Measurements from ENCODE around the gene RNF212B. TPM values are rescaled to one million over a fixed set of nuclear protein-coding genes. Genes with fewer than 3 reads are reported as not detected.
A peak's percentile ranks its signal among the peaks of the same experiment; 100 is the strongest.

RNF212B gene
- total and polyA plus RNA-seq, 4 donors = 0.06 to 0.51 (median 0.17) TPM; not detected in 1

DNA sequence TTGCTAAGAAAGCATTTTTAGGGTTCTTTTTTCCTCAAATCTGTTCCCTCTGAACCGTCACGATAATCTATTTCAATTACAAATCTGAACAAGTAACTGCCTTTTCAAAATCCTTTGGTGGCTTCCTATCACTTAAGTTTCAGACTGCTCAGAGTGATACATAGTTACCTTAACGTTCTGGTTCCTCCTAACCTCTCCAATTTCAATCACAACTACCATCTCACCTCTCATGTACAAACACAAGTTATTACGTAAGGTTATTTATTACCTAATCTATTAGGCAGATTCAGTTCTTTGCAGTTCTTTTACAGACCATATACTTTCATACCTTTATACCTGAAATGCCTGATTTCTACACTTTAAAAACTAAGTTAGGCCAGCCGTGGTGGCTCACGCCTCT, 12.1 kb downstream of the RNF212B start:
- no peak for DNase-seq (ENCODE audit: low spot score)
- no peak overlapping the region for H3K9ac ChIP-seq (ENCODE audit: low read depth in 1 of 2, low read length in 2 of 2)
- no peaks in the 10 kb centered on the region for H3K27me3 ChIP-seq (ENCODE audit: control insufficient read depth in 4 of 4, insufficient read depth in 4 of 4, low read length in 3 of 4)
- peaks cover 1 to 27% (median 6%) of the 10 kb centered on the region in 4 donors for H3K4me1 ChIP-seq (ENCODE audit: control insufficient read depth in 4 of 4, insufficient read depth in 4 of 4, low read length in 3 of 4)
- peak in 1 of 2 donors; percentile 22 for TF ChIP-seq RXRA (IDR thresholded peaks at IDR 0.05)
- no peak for TF ChIP-seq FOXA1 (IDR thresholded peaks at IDR 0.05)
- 60% methylated on average over 6 of the region's 6 CpGs for WGBS
- no peak overlapping the region for H3K27ac ChIP-seq (ENCODE audit: low read depth in 1 of 2, low read length in 2 of 2)
- no peaks in the 10 kb centered on the region for H3K9me3 ChIP-seq (ENCODE audit: control insufficient read depth in 4 of 4, low read length in 3 of 4)
- no peaks in the 10 kb centered on the region for H3K36me3 ChIP-seq (ENCODE audit: control insufficient read depth in 4 of 4, insufficient read depth in 3 of 4, low read depth in 1 of 4, low read length in 3 of 4)
- H3K4me3 ChIP-seq (ENCODE audit: low read depth in 1 of 3, low read length in 3 of 3) = no peak overlapping the region

DNA sequence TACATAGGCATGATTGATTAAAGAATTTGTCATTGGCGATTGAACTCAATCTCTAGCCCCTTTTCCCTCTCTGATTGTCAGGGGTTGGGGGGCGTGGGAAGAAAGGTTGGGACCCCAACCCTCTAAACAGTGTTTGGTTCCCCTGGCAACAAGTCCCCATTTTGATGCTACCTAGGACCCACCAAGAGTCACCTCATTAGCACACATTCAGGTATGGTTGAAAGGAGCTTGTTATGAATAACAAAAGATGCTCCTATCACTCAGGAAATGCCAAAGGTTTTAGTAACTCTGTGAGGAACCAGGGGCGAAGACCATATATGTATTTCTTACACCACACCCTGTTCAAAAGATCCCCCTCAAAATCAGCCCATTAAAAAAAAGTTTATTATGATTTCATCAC, 14.3 kb downstream of the RNF212B start:
- DNase-seq (ENCODE audit: low spot score) = no peak
- no peak overlapping the region for H3K9ac ChIP-seq (ENCODE audit: low read depth in 1 of 2, low read length in 2 of 2)
- 74% methylated on average over 3 of the region's 3 CpGs for WGBS
- H3K9me3 ChIP-seq (ENCODE audit: control insufficient read depth in 4 of 4, low read length in 3 of 4) = no peaks in the 10 kb centered on the region
- H3K4me3 ChIP-seq (ENCODE audit: low read depth in 1 of 3, low read length in 3 of 3) = no peak overlapping the region
- H3K27me3 ChIP-seq (ENCODE audit: control insufficient read depth in 4 of 4, insufficient read depth in 4 of 4, low read length in 3 of 4) = no peaks in the 10 kb centered on the region
- H3K27ac ChIP-seq (ENCODE audit: low read depth in 1 of 2, low read length in 2 of 2) = no peak overlapping the region
- peaks cover 0 to 13% (median under 1%) of the 10 kb centered on the region in 4 donors for H3K4me1 ChIP-seq (ENCODE audit: control insufficient read depth in 4 of 4, insufficient read depth in 4 of 4, low read length in 3 of 4)
- H3K36me3 ChIP-seq (ENCODE audit: control insufficient read depth in 4 of 4, insufficient read depth in 3 of 4, low read depth in 1 of 4, low read length in 3 of 4) = no peaks in the 10 kb centered on the region
- TF ChIP-seq RXRA (IDR thresholded peaks at IDR 0.05) = no peak
- TF ChIP-seq YY1 (IDR thresholded peaks at IDR 0.05) = no peak
- TF ChIP-seq, protein P1, sequence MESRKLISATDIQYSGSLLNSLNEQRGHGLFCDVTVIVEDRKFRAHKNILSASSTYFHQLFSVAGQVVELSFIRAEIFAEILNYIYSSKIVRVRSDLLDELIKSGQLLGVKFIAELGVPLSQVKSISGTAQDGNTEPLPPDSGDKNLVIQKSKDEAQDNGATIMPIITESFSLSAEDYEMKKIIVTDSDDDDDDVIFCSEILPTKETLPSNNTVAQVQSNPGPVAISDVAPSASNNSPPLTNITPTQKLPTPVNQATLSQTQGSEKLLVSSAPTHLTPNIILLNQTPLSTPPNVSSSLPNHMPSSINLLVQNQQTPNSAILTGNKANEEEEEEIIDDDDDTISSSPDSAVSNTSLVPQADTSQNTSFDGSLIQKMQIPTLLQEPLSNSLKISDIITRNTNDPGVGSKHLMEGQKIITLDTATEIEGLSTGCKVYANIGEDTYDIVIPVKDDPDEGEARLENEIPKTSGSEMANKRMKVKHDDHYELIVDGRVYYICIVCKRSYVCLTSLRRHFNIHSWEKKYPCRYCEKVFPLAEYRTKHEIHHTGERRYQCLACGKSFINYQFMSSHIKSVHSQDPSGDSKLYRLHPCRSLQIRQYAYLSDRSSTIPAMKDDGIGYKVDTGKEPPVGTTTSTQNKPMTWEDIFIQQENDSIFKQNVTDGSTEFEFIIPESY (IDR thresholded peaks at IDR 0.05) = no peak
- no peak for TF ChIP-seq HNF4A (conservative IDR thresholded peaks at IDR 0.05)
- TF ChIP-seq GABPA (IDR thresholded peaks at IDR 0.05 in 1 of 2, conservative IDR thresholded peaks at IDR 0.05 in 1 of 2) = no peak
- TF ChIP-seq TAF1 (conservative IDR thresholded peaks at IDR 0.05) = no peak
- no peak for TF ChIP-seq REST (IDR thresholded peaks at IDR 0.05)
- no peak for TF ChIP-seq FOXA2 (IDR thresholded peaks at IDR 0.05)
- no peak for TF ChIP-seq RAD21 (IDR thresholded peaks at IDR 0.05)
- TF ChIP-seq HNF4G (IDR thresholded peaks at IDR 0.05) = no peak
- TF ChIP-seq ATF3 (IDR thresholded peaks at IDR 0.05) = no peak
- no peak for TF ChIP-seq NR2F2 (IDR thresholded peaks at IDR 0.05)
- TF ChIP-seq JUND (IDR thresholded peaks at IDR 0.05) = no peak
- TF ChIP-seq CTCF (IDR thresholded peaks at IDR 0.05; ENCODE audit: low read depth, low read length, missing input control) = no peak
- TF ChIP-seq SP1 (IDR thresholded peaks at IDR 0.05) = no peak
- no peak for TF ChIP-seq EGR1 (IDR thresholded peaks at IDR 0.05; ENCODE audit: low read depth in 2 of 2)
